HEK293 (cell line): ENCODE results near the gene NOXRED1.

Source experiments
- CTCF ChIA-PET: fragments of 350-600 bp; formaldehyde crosslinking; extraction: SDS; loops from one replicate; lab custom pipeline; 2021; ENCODE audit warnings: antibody characterized with exemption; lab: Yijun Ruan, JAX
- POLR2A ChIA-PET: fragments of 300-600 bp; formaldehyde crosslinking; extraction: SDS; loops from one replicate; lab custom pipeline; 2020; ENCODE audit warnings: antibody characterized with exemption, inconsistent platforms; lab: Yijun Ruan, JAX
- H3K27ac ChIP-seq: fragments of 200-500 bp; sonication (Bioruptor generic); 2 replicates; pipeline ENCODE4 v1.5.1; 2014; ENCODE audit warnings: low read depth, low read length, control low read depth, inconsistent platforms; ENCODE audit errors: extremely low read depth
- H3K36me3 ChIP-seq, 2 experiments: fragments of 200-500 bp in 1 of 2; sonication (Bioruptor generic) in 1 of 2; 1 replicate in 1 of 2; 2 replicates in 1 of 2; pipeline ENCODE4 v1.5.1; 2014 to 2017; ENCODE audit warnings: inconsistent platforms in 2 of 2, low read length in 2 of 2; ENCODE audit not compliant: control insufficient read depth in 2 of 2, insufficient read depth in 1 of 2
- H3K4me1 ChIP-seq: fragments of 200-500 bp; sonication (Bioruptor generic); 2 replicates; pipeline ENCODE4 v1.5.1; 2014; ENCODE audit warnings: mild to moderate bottlenecking, low read length, inconsistent platforms; ENCODE audit not compliant: control insufficient read depth, insufficient read depth
- H3K4me3 ChIP-seq: 2 replicates; pipeline ENCODE4 v1.5.1; 2011; ENCODE audit warnings: low read depth, mild to moderate bottlenecking, control low read depth, low read length, moderate library complexity
- H3K9me3 ChIP-seq: fragments of 200-500 bp; sonication (Bioruptor generic); 2 replicates; pipeline ENCODE4 v1.5.1; 2014; ENCODE audit warnings: low read depth, low read length, inconsistent platforms; ENCODE audit not compliant: control insufficient read depth, insufficient read depth
- MZF1 ChIP-seq: fragments of 450-650 bp; formaldehyde crosslinking; IDR thresholded peaks from 2 replicates; pipeline ENCODE4 v1.5.1; 2017; ENCODE audit warnings: missing biosample characterization, missing genetic modification characterization, borderline replicate concordance
- OVOL3 ChIP-seq: fragments of 450-650 bp; formaldehyde crosslinking; IDR thresholded peaks from 2 replicates; pipeline ENCODE4 v1.5.1; 2016; ENCODE audit warnings: missing biosample characterization, missing genetic modification characterization
- SP2 ChIP-seq: fragments of 450-650 bp; formaldehyde crosslinking; IDR thresholded peaks from 2 replicates; pipeline ENCODE4 v1.5.1; 2016; ENCODE audit warnings: missing biosample characterization, missing genetic modification characterization
- TRIM28 ChIP-seq: IDR thresholded peaks from 2 replicates; pipeline ENCODE4 v1.6.1; 2011; ENCODE audit warnings: low read length, control low read depth, borderline replicate concordance
- WT1 ChIP-seq: fragments of 450-650 bp; formaldehyde crosslinking; IDR thresholded peaks from 2 replicates; pipeline ENCODE4 v1.5.1; 2016; ENCODE audit warnings: missing biosample characterization, missing genetic modification characterization
- ZBTB17 ChIP-seq: fragments of 450-650 bp; formaldehyde crosslinking; IDR thresholded peaks from 2 replicates; pipeline ENCODE4 v1.5.1; 2016; ENCODE audit warnings: missing biosample characterization, missing genetic modification characterization
- ZNF138 ChIP-seq: fragments of 450-650 bp; formaldehyde crosslinking; IDR thresholded peaks from 2 replicates; pipeline ENCODE4 v1.5.1; 2016; ENCODE audit warnings: missing biosample characterization, missing genetic modification characterization, borderline replicate concordance
- ZNF202 ChIP-seq: fragments of 450-650 bp; formaldehyde crosslinking; IDR thresholded peaks from 2 replicates; pipeline ENCODE4 v1.5.1; 2016; ENCODE audit warnings: missing biosample characterization, missing genetic modification characterization, borderline replicate concordance
- ZNF302 ChIP-seq: fragments of 450-650 bp; formaldehyde crosslinking; IDR thresholded peaks from 2 replicates; pipeline ENCODE4 v1.5.1; 2016; ENCODE audit warnings: missing biosample characterization, missing genetic modification characterization, low read depth
- ZNF354C ChIP-seq: fragments of 450-650 bp; formaldehyde crosslinking; IDR thresholded peaks from 2 replicates; pipeline ENCODE4 v1.5.1; 2016; ENCODE audit warnings: missing biosample characterization, missing genetic modification characterization, low read depth, borderline replicate concordance
- ZNF768 ChIP-seq: fragments of 450-650 bp; formaldehyde crosslinking; IDR thresholded peaks from 2 replicates; pipeline ENCODE4 v1.5.1; 2018; ENCODE audit warnings: missing biosample characterization, mild to moderate bottlenecking, missing genetic modification characterization
- ZNF777 ChIP-seq: fragments of 450-650 bp; formaldehyde crosslinking; IDR thresholded peaks from 2 replicates; pipeline ENCODE4 v1.5.1; 2017; ENCODE audit warnings: missing biosample characterization, missing genetic modification characterization, borderline replicate concordance
- ZNF792 ChIP-seq: fragments of 450-650 bp; formaldehyde crosslinking; IDR thresholded peaks from 2 replicates; pipeline ENCODE4 v1.5.1; 2016; ENCODE audit warnings: missing biosample characterization, missing genetic modification characterization
- TF ChIP-seq, protein P1 (sequence below): fragments of 450-650 bp; formaldehyde crosslinking; IDR thresholded peaks from 2 replicates; pipeline ENCODE4 v1.5.1; 2017; ENCODE audit warnings: missing biosample characterization, missing genetic modification characterization
- TF ChIP-seq, protein P2 (sequence below): fragments of 450-650 bp; formaldehyde crosslinking; IDR thresholded peaks from 2 replicates; pipeline ENCODE4 v1.5.1; 2016; ENCODE audit warnings: missing biosample characterization, missing genetic modification characterization
- TF ChIP-seq, protein P3 (sequence below): fragments of 450-650 bp; formaldehyde crosslinking; IDR thresholded peaks from 2 replicates; pipeline ENCODE4 v1.5.1; 2016; ENCODE audit warnings: missing biosample characterization, missing genetic modification characterization
- TF ChIP-seq, protein P4 (sequence below): fragments of 450-650 bp; formaldehyde crosslinking; conservative IDR thresholded peaks from 2 replicates; pipeline ENCODE4 v1.5.1; 2016; ENCODE audit warnings: low read depth, missing biosample characterization, missing genetic modification characterization
- TF ChIP-seq, protein P5 (sequence below): fragments of 450-650 bp; formaldehyde crosslinking; IDR thresholded peaks from 2 replicates; pipeline ENCODE4 v1.5.1; 2016; ENCODE audit warnings: missing biosample characterization, missing genetic modification characterization
- TF ChIP-seq, protein P6 (sequence below): sonication (generic); formaldehyde crosslinking; IDR thresholded peaks from 2 replicates; pipeline ENCODE4 v1.8.1; 2022; ENCODE audit warnings: mild to moderate bottlenecking, moderate library complexity, missing genetic modification reagents

NOXRED1 gene

DNA sequence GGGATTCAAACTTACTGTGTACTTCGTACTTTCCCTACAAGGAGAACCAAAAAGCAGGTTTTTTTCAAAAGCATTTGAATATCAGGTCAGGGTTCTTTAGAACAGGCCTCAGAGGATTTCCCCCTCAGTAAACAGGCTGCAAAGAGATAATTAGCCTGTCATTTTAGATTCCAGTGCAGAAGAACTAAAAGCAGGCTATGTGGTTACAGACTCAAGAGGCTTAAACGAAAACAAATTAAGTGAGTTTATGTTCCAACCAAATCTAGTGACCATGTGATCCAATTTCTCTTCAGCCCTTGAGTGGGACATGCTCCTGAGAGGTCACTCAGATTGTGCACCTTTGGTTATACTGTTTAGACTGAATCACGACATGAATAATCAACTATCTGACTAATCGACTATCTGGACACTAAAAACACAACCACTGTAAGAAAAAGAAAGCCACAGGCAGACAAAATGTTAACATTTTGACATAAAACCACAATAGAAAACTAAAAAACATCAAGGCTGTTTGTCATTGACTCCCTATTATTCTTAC, 51.0 kb downstream of the NOXRED1 start (continued):
- TF ChIP-seq, protein P1, sequence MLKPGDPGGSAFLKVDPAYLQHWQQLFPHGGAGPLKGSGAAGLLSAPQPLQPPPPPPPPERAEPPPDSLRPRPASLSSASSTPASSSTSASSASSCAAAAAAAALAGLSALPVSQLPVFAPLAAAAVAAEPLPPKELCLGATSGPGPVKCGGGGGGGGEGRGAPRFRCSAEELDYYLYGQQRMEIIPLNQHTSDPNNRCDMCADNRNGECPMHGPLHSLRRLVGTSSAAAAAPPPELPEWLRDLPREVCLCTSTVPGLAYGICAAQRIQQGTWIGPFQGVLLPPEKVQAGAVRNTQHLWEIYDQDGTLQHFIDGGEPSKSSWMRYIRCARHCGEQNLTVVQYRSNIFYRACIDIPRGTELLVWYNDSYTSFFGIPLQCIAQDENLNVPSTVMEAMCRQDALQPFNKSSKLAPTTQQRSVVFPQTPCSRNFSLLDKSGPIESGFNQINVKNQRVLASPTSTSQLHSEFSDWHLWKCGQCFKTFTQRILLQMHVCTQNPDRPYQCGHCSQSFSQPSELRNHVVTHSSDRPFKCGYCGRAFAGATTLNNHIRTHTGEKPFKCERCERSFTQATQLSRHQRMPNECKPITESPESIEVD (tag by site-specific recombination) = peak; percentile 83
- TF ChIP-seq TRIM28 (peak; percentile 40; the same call in 1 of the 2 replicates), ZNF792 (tag by site-specific recombination) (no peak), SP2 (tag by site-specific recombination) (no peak), ZBTB17 (tag by site-specific recombination) (peak; percentile 29; the same call in 1 of the 2 replicates), ZNF777 (tag by site-specific recombination) (no peak), WT1 (tag by site-specific recombination) (no peak), MZF1 (no peak), ZNF138 (tag by site-specific recombination) (no peak), ZNF768 (tag by site-specific recombination) (no peak)
- TF ChIP-seq, protein P2, sequence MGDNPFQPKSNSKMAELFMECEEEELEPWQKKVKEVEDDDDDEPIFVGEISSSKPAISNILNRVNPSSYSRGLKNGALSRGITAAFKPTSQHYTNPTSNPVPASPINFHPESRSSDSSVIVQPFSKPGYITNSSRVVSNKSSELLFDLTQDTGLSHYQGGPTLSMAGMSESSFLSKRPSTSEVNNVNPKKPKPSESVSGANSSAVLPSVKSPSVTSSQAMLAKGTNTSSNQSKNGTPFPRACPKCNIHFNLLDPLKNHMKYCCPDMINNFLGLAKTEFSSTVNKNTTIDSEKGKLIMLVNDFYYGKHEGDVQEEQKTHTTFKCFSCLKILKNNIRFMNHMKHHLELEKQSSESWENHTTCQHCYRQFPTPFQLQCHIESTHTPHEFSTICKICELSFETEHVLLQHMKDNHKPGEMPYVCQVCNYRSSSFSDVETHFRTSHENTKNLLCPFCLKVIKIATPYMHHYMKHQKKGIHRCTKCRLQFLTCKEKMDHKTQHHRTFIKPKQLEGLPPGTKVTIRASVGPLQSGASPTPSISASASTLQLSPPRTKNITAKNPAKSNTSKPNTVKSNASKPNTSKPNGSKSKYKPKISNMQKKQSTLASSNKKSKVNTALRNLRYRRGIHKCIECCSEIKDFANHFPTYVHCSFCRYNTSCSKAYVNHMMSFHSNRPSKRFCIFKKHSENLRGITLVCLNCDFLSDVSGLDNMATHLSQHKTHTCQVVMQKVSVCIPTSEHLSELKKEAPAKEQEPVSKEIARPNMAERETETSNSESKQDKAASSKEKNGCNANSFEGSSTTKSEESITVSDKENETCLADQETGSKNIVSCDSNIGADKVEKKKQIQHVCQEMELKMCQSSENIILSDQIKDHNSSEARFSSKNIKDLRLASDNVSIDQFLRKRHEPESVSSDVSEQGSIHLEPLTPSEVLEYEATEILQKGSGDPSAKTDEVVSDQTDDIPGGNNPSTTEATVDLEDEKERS (tag by site-specific recombination) = no peak
- TF ChIP-seq, protein P3, sequence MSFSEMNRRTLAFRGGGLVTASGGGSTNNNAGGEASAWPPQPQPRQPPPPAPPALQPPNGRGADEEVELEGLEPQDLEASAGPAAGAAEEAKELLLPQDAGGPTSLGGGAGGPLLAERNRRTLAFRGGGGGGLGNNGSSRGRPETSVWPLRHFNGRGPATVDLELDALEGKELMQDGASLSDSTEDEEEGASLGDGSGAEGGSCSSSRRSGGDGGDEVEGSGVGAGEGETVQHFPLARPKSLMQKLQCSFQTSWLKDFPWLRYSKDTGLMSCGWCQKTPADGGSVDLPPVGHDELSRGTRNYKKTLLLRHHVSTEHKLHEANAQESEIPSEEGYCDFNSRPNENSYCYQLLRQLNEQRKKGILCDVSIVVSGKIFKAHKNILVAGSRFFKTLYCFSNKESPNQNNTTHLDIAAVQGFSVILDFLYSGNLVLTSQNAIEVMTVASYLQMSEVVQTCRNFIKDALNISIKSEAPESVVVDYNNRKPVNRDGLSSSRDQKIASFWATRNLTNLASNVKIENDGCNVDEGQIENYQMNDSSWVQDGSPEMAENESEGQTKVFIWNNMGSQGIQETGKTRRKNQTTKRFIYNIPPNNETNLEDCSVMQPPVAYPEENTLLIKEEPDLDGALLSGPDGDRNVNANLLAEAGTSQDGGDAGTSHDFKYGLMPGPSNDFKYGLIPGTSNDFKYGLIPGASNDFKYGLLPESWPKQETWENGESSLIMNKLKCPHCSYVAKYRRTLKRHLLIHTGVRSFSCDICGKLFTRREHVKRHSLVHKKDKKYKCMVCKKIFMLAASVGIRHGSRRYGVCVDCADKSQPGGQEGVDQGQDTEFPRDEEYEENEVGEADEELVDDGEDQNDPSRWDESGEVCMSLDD (tag by site-specific recombination) = no peak
- TF ChIP-seq, protein P4, sequence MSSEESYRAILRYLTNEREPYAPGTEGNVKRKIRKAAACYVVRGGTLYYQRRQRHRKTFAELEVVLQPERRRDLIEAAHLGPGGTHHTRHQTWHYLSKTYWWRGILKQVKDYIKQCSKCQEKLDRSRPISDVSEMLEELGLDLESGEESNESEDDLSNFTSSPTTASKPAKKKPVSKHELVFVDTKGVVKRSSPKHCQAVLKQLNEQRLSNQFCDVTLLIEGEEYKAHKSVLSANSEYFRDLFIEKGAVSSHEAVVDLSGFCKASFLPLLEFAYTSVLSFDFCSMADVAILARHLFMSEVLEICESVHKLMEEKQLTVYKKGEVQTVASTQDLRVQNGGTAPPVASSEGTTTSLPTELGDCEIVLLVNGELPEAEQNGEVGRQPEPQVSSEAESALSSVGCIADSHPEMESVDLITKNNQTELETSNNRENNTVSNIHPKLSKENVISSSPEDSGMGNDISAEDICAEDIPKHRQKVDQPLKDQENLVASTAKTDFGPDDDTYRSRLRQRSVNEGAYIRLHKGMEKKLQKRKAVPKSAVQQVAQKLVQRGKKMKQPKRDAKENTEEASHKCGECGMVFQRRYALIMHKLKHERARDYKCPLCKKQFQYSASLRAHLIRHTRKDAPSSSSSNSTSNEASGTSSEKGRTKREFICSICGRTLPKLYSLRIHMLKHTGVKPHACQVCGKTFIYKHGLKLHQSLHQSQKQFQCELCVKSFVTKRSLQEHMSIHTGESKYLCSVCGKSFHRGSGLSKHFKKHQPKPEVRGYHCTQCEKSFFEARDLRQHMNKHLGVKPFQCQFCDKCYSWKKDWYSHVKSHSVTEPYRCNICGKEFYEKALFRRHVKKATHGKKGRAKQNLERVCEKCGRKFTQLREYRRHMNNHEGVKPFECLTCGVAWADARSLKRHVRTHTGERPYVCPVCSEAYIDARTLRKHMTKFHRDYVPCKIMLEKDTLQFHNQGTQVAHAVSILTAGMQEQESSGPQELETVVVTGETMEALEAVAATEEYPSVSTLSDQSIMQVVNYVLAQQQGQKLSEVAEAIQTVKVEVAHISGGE (tag by site-specific recombination) = no peak

DNA sequence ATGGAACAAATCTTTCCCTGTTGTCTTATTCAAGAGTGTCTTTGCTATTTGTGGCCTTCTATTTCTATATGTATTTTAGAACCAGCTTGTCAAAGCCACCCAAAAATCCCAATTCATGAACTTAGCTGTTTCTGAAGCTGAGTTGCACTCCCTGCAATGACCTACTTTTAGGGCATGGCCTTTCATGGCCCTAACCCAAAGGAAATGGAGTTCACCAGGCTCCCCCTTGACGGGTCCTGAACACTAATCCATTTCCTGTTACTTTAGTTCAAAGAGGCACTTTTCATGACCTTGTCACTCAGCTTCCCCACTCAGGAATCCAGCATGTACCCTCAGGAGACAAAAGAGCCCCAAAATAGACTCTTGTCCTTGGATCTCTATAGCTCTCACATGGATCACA, 54.0 kb downstream of the NOXRED1 start:
- no peaks in the 10 kb centered on the region; a peak in 1 of 3 replicates for H3K36me3 ChIP-seq
- peaks cover 13% of the 10 kb centered on the region for H3K4me1 ChIP-seq
- no peak overlapping the region for H3K27ac ChIP-seq
- no peak overlapping the region for H3K4me3 ChIP-seq
- ChIA-PET POLR2A (no interaction called here), CTCF (no interaction called here)
- no peaks in the 10 kb centered on the region; the same call in 1 of the 2 replicates for H3K9me3 ChIP-seq
- TF ChIP-seq OVOL3 (tag by site-specific recombination) (no peak), ZNF354C (no peak), ZNF202 (tag by site-specific recombination) (no peak), TRIM28 (no peak), ZNF302 (tag by site-specific recombination) (no peak)
- TF ChIP-seq, protein P5, sequence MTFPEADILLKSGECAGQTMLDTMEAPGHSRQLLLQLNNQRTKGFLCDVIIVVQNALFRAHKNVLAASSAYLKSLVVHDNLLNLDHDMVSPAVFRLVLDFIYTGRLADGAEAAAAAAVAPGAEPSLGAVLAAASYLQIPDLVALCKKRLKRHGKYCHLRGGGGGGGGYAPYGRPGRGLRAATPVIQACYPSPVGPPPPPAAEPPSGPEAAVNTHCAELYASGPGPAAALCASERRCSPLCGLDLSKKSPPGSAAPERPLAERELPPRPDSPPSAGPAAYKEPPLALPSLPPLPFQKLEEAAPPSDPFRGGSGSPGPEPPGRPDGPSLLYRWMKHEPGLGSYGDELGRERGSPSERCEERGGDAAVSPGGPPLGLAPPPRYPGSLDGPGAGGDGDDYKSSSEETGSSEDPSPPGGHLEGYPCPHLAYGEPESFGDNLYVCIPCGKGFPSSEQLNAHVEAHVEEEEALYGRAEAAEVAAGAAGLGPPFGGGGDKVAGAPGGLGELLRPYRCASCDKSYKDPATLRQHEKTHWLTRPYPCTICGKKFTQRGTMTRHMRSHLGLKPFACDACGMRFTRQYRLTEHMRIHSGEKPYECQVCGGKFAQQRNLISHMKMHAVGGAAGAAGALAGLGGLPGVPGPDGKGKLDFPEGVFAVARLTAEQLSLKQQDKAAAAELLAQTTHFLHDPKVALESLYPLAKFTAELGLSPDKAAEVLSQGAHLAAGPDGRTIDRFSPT = no peak
- TF ChIP-seq, protein P6, sequence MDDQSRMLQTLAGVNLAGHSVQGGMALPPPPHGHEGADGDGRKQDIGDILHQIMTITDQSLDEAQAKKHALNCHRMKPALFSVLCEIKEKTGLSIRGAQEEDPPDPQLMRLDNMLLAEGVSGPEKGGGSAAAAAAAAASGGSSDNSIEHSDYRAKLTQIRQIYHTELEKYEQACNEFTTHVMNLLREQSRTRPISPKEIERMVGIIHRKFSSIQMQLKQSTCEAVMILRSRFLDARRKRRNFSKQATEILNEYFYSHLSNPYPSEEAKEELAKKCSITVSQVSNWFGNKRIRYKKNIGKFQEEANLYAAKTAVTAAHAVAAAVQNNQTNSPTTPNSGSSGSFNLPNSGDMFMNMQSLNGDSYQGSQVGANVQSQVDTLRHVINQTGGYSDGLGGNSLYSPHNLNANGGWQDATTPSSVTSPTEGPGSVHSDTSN = no peak
